ENCODE results near the gene UQCR10.
A peak's percentile ranks its signal among the peaks of the same experiment; 100 is the strongest.

Gene UQCR10

GRCh38 chr22:29719899-29720645 is 47.1 kb upstream of the UQCR10 start, which contains the start of gene CABP7:
Gene CABP7 (plus strand): TSS chr22:29720003. CDS start chr22:29720425, 422 bp downstream.
- Histone ChIP-seq H3K9ac (ENCODE audit: low read length) (no peak within 1 kb of the TSS), H3K79me1 (replicated peaks; ENCODE audit: low read length, poor library complexity, severe bottlenecking) (no peaks in the 10 kb centered on the region), H3K4me2 (ENCODE audit: low read length, poor library complexity, severe bottlenecking) (peak within 1 kb of the TSS; percentile 59), H2BK120ac (ENCODE audit: low read depth, low read length) (no peak within 1 kb of the TSS), H2BK12ac (ENCODE audit: low read length in 2 of 2) (no peak within 1 kb of the TSS), H3K27me3 (ENCODE audit: control insufficient read depth in 1 of 2, insufficient read depth in 1 of 2, low read length in 2 of 2) (peaks cover 71 to 92% of the 10 kb centered on the region in 2 experiments), H3K4me1 (ENCODE audit: control insufficient read depth, insufficient read depth, low read depth, low read length) (peaks cover 18% of the 10 kb centered on the region), H2AFZ (ENCODE audit: low read depth, low read length) (no peak within 1 kb of the TSS), H2AK5ac (ENCODE audit: low read length, severe bottlenecking) (no peak within 1 kb of the TSS), H4K91ac (ENCODE audit: low read length) (no peak within 1 kb of the TSS), H3K9me3 (ENCODE audit: control insufficient read depth, low read length) (no peaks in the 10 kb centered on the region), H3K36me3 (ENCODE audit: control insufficient read depth in 1 of 2, insufficient read depth in 2 of 2, low read depth in 1 of 2, low read length in 2 of 2) (no peaks in the 10 kb centered on the region), H3K18ac (ENCODE audit: low read depth in 1 of 2, low read length in 2 of 2) (no peak within 1 kb of the TSS), H3K23ac (ENCODE audit: low read length in 2 of 2) (peak within 1 kb of the TSS in 1 of 2 experiments; percentile 72), H4K8ac (ENCODE audit: low read length) (no peak within 1 kb of the TSS), H2BK5ac (ENCODE audit: low read depth, low read length, poor library complexity, severe bottlenecking) (no peak within 1 kb of the TSS), H3K4ac (ENCODE audit: low read depth in 1 of 2, low read length in 2 of 2) (no peak within 1 kb of the TSS), H3K27ac (ENCODE audit: low read length, poor library complexity, severe bottlenecking) (no peak within 1 kb of the TSS), H3K14ac (ENCODE audit: low read length in 2 of 2) (no peak within 1 kb of the TSS), H3K4me3 (ENCODE audit: insufficient read depth in 1 of 2, low read depth in 1 of 2, low read length in 2 of 2) (peak within 1 kb of the TSS in 1 of 2 experiments; percentile 15), H2BK15ac (ENCODE audit: low read depth, poor library complexity, severe bottlenecking) (no peak within 1 kb of the TSS)
- DNase-seq: no peak
- 3% methylated on average over 23 of the region's 115 CpGs for WGBS

- H3K9me3 ChIP-seq (ENCODE audit: control insufficient read depth, low read length): no peaks in the 10 kb centered on the region
- DNase-seq: no peak
- H2BK12ac ChIP-seq (ENCODE audit: low read length in 2 of 2): no peak overlapping the region
- 9% methylated on average over 20 of the region's 53 CpGs for WGBS
- H2BK5ac ChIP-seq (ENCODE audit: low read depth, low read length, poor library complexity, severe bottlenecking): no peak overlapping the region
- H2BK15ac ChIP-seq (ENCODE audit: low read depth, poor library complexity, severe bottlenecking): no peak overlapping the region
- H3K18ac ChIP-seq (ENCODE audit: low read depth in 1 of 2, low read length in 2 of 2): no peak overlapping the region
- H3K4ac ChIP-seq (ENCODE audit: low read depth in 1 of 2, low read length in 2 of 2): no peak overlapping the region
- H3K27ac ChIP-seq (ENCODE audit: low read length, poor library complexity, severe bottlenecking): no peak overlapping the region
- no peak overlapping the region for H3K14ac ChIP-seq (ENCODE audit: low read length in 2 of 2)
- no peak overlapping the region for H2BK120ac ChIP-seq (ENCODE audit: low read depth, low read length)
- H3K4me2 ChIP-seq (ENCODE audit: low read length, poor library complexity, severe bottlenecking): peak overlapping the region; percentile 56
- H2AK5ac ChIP-seq (ENCODE audit: low read length, severe bottlenecking): no peak overlapping the region
- H3K4me1 ChIP-seq (ENCODE audit: control insufficient read depth, insufficient read depth, low read depth, low read length): peaks cover 18% of the 10 kb centered on the region
- no peak overlapping the region for H3K9ac ChIP-seq (ENCODE audit: low read length)
- peak overlapping the region in 1 of 2 experiments; percentile 72 for H3K23ac ChIP-seq (ENCODE audit: low read length in 2 of 2)
- peaks cover 71 to 92% of the 10 kb centered on the region in 2 experiments for H3K27me3 ChIP-seq (ENCODE audit: control insufficient read depth in 1 of 2, insufficient read depth in 1 of 2, low read length in 2 of 2)
- no peaks in the 10 kb centered on the region for H3K36me3 ChIP-seq (ENCODE audit: control insufficient read depth in 1 of 2, insufficient read depth in 2 of 2, low read depth in 1 of 2, low read length in 2 of 2)
- no peak overlapping the region for H4K8ac ChIP-seq (ENCODE audit: low read length)
- peak overlapping the region in 1 of 2 experiments; percentile 15 for H3K4me3 ChIP-seq (ENCODE audit: insufficient read depth in 1 of 2, low read depth in 1 of 2, low read length in 2 of 2)
- H2AFZ ChIP-seq (ENCODE audit: low read depth, low read length): no peak overlapping the region
- no peaks in the 10 kb centered on the region for H3K79me1 ChIP-seq (replicated peaks; ENCODE audit: low read length, poor library complexity, severe bottlenecking)
- no peak overlapping the region for H4K91ac ChIP-seq (ENCODE audit: low read length)
Measured at GRCh38 chr22:29720811-29721323, 46.3 kb upstream of the UQCR10 start.

- Histone ChIP-seq H3K4me2 (ENCODE audit: low read length, poor library complexity, severe bottlenecking) (no peak overlapping the region), H2BK12ac (ENCODE audit: low read length in 2 of 2) (no peak overlapping the region), H3K79me1 (replicated peaks; ENCODE audit: low read length, poor library complexity, severe bottlenecking) (no peaks in the 10 kb centered on the region), H2AFZ (ENCODE audit: low read depth, low read length) (no peak overlapping the region), H3K18ac (ENCODE audit: low read depth in 1 of 2, low read length in 2 of 2) (no peak overlapping the region), H3K23ac (ENCODE audit: low read length in 2 of 2) (no peak overlapping the region), H3K4ac (ENCODE audit: low read depth in 1 of 2, low read length in 2 of 2) (no peak overlapping the region), H2AK5ac (ENCODE audit: low read length, severe bottlenecking) (no peak overlapping the region), H3K36me3 (ENCODE audit: control insufficient read depth in 1 of 2, insufficient read depth in 2 of 2, low read depth in 1 of 2, low read length in 2 of 2) (no peaks in the 10 kb centered on the region), H3K4me3 (ENCODE audit: insufficient read depth in 1 of 2, low read depth in 1 of 2, low read length in 2 of 2) (no peak overlapping the region), H4K8ac (ENCODE audit: low read length) (no peak overlapping the region), H3K27me3 (ENCODE audit: control insufficient read depth in 1 of 2, insufficient read depth in 1 of 2, low read length in 2 of 2) (peaks cover 77 to 90% of the 10 kb centered on the region in 2 experiments), H2BK5ac (ENCODE audit: low read depth, low read length, poor library complexity, severe bottlenecking) (no peak overlapping the region), H3K4me1 (ENCODE audit: control insufficient read depth, insufficient read depth, low read depth, low read length) (peaks cover 22% of the 10 kb centered on the region), H3K27ac (ENCODE audit: low read length, poor library complexity, severe bottlenecking) (no peak overlapping the region), H3K9ac (ENCODE audit: low read length) (no peak overlapping the region), H3K9me3 (ENCODE audit: control insufficient read depth, low read length) (no peaks in the 10 kb centered on the region), H2BK120ac (ENCODE audit: low read depth, low read length) (no peak overlapping the region), H3K14ac (ENCODE audit: low read length in 2 of 2) (no peak overlapping the region), H4K91ac (ENCODE audit: low read length) (no peak overlapping the region), H2BK15ac (ENCODE audit: low read depth, poor library complexity, severe bottlenecking) (no peak overlapping the region)
- DNase-seq: no peak
- WGBS: 73% methylated on average over 7 of the region's 7 CpGs
Measured at GRCh38 chr22:29722151-29722550, 45.0 kb upstream of the UQCR10 start.

- no peak overlapping the region for H3K23ac ChIP-seq (ENCODE audit: low read length in 2 of 2)
Measured at GRCh38 chr22:29722587-29722986, 44.6 kb upstream of the UQCR10 start.

More at GRCh38 chr22:29722587-29722986, 44.6 kb upstream of the UQCR10 start:
- H3K4me2 ChIP-seq (ENCODE audit: low read length, poor library complexity, severe bottlenecking): no peak overlapping the region
- H2BK15ac ChIP-seq (ENCODE audit: low read depth, poor library complexity, severe bottlenecking): no peak overlapping the region
- H3K9me3 ChIP-seq (ENCODE audit: control insufficient read depth, low read length): no peaks in the 10 kb centered on the region
- no peak overlapping the region for H2BK5ac ChIP-seq (ENCODE audit: low read depth, low read length, poor library complexity, severe bottlenecking)
- H3K4me3 ChIP-seq (ENCODE audit: insufficient read depth in 1 of 2, low read depth in 1 of 2, low read length in 2 of 2): no peak overlapping the region
- H3K14ac ChIP-seq (ENCODE audit: low read length in 2 of 2): no peak overlapping the region
- no peak overlapping the region for H4K91ac ChIP-seq (ENCODE audit: low read length)
- H3K18ac ChIP-seq (ENCODE audit: low read depth in 1 of 2, low read length in 2 of 2): no peak overlapping the region
- H3K4ac ChIP-seq (ENCODE audit: low read depth in 1 of 2, low read length in 2 of 2): no peak overlapping the region
- peaks cover 22% of the 10 kb centered on the region for H3K4me1 ChIP-seq (ENCODE audit: control insufficient read depth, insufficient read depth, low read depth, low read length)
- no peak overlapping the region for H3K27ac ChIP-seq (ENCODE audit: low read length, poor library complexity, severe bottlenecking)
- no peak overlapping the region for H2BK12ac ChIP-seq (ENCODE audit: low read length in 2 of 2)
- DNase-seq: no peak
- no peak overlapping the region for H3K9ac ChIP-seq (ENCODE audit: low read length)
- no peaks in the 10 kb centered on the region for H3K79me1 ChIP-seq (replicated peaks; ENCODE audit: low read length, poor library complexity, severe bottlenecking)
- H3K36me3 ChIP-seq (ENCODE audit: control insufficient read depth in 1 of 2, insufficient read depth in 2 of 2, low read depth in 1 of 2, low read length in 2 of 2): no peaks in the 10 kb centered on the region
- no peak overlapping the region for H2BK120ac ChIP-seq (ENCODE audit: low read depth, low read length)
- 82% methylated on average over 16 of the region's 16 CpGs for WGBS
- H2AK5ac ChIP-seq (ENCODE audit: low read length, severe bottlenecking): no peak overlapping the region
- no peak overlapping the region for H4K8ac ChIP-seq (ENCODE audit: low read length)
- H3K27me3 ChIP-seq (ENCODE audit: control insufficient read depth in 1 of 2, insufficient read depth in 1 of 2, low read length in 2 of 2): peaks cover 77 to 86% of the 10 kb centered on the region in 2 experiments
- H2AFZ ChIP-seq (ENCODE audit: low read depth, low read length): no peak overlapping the region

Data from mesenchymal stem cell (in vitro differentiated cells and primary cell).